Mesenchymal stem cell (in vitro differentiated cells and primary cell): ENCODE results near the gene NPAS3.

ENCODE experiments used
- DNase-seq: peaks from one replicate; pipeline ENCODE4 v3.0.0-alpha.2; 2013
- H2AFZ ChIP-seq: one replicate; pipeline ENCODE4 v1.6.1; 2013; ENCODE audit warnings: low read depth, mild to moderate bottlenecking, control low read depth, inconsistent platforms, low read length, moderate library complexity
- H2AK5ac ChIP-seq: 2 replicates; pipeline ENCODE4 v1.6.1; 2013; ENCODE audit warnings: low read length, moderate library complexity, mild to moderate bottlenecking, inconsistent platforms; ENCODE audit not compliant: severe bottlenecking
- H2BK120ac ChIP-seq: one replicate; pipeline ENCODE4 v1.6.1; 2013; ENCODE audit warnings: low read depth, mild to moderate bottlenecking, inconsistent platforms, low read length, moderate library complexity
- H2BK12ac ChIP-seq, 2 experiments: one replicate each; pipeline ENCODE4 v1.6.1; 2013; ENCODE audit warnings: inconsistent platforms in 2 of 2, low read length in 2 of 2, mild to moderate bottlenecking in 2 of 2, moderate library complexity in 2 of 2, control low read depth in 1 of 2
- H2BK15ac ChIP-seq: one replicate; pipeline ENCODE4 v1.6.1; 2013; ENCODE audit warnings: mild to moderate bottlenecking, low read depth, inconsistent platforms; ENCODE audit not compliant: poor library complexity, severe bottlenecking
- H2BK5ac ChIP-seq: 2 replicates; pipeline ENCODE4 v1.6.1; 2013; ENCODE audit warnings: low read depth, mild to moderate bottlenecking, low read length, control low read depth, inconsistent platforms; ENCODE audit not compliant: poor library complexity, severe bottlenecking
- H3K14ac ChIP-seq, 2 experiments: one replicate each; pipeline ENCODE4 v1.6.1; 2013; ENCODE audit warnings: inconsistent platforms in 2 of 2, low read length in 2 of 2, control low read depth in 1 of 2, mild to moderate bottlenecking in 1 of 2, moderate library complexity in 1 of 2
- H3K18ac ChIP-seq, 2 experiments: one replicate each; pipeline ENCODE4 v1.6.1; 2013; ENCODE audit warnings: inconsistent platforms in 2 of 2, low read length in 2 of 2, control low read depth in 1 of 2, low read depth in 1 of 2, mild to moderate bottlenecking in 1 of 2
- H3K23ac ChIP-seq, 2 experiments: one replicate each; pipeline ENCODE4 v1.6.1; 2013; ENCODE audit warnings: inconsistent platforms in 2 of 2, low read length in 2 of 2, mild to moderate bottlenecking in 2 of 2, moderate library complexity in 2 of 2, control low read depth in 1 of 2
- H3K27ac ChIP-seq: 2 replicates; pipeline ENCODE4 v1.5.1; 2013; ENCODE audit warnings: mild to moderate bottlenecking, moderate library complexity, low read length, control low read depth, inconsistent platforms; ENCODE audit not compliant: poor library complexity, severe bottlenecking
- H3K27me3 ChIP-seq, 2 experiments: 2 replicates each; pipeline versions ENCODE4 v1.6.1 to v1.7.0; 2013; ENCODE audit warnings: low read length in 2 of 2, mild to moderate bottlenecking in 2 of 2, moderate library complexity in 2 of 2, control low read depth in 1 of 2, inconsistent platforms in 1 of 2; ENCODE audit not compliant: control insufficient read depth in 1 of 2, insufficient read depth in 1 of 2
- H3K36me3 ChIP-seq, 2 experiments: 2 replicates each; pipeline versions ENCODE4 v1.6.1 to v1.7.0; 2013; ENCODE audit warnings: low read length in 2 of 2, control low read depth in 1 of 2, inconsistent platforms in 1 of 2, low read depth in 1 of 2, mild to moderate bottlenecking in 1 of 2; ENCODE audit not compliant: insufficient read depth in 2 of 2, control insufficient read depth in 1 of 2
- H3K4ac ChIP-seq, 2 experiments: one replicate each; pipeline ENCODE4 v1.6.1; 2013; ENCODE audit warnings: inconsistent platforms in 2 of 2, low read length in 2 of 2, mild to moderate bottlenecking in 2 of 2, moderate library complexity in 2 of 2, control low read depth in 1 of 2, low read depth in 1 of 2
- H3K4me1 ChIP-seq: 2 replicates; pipeline ENCODE4 v1.6.1; 2013; ENCODE audit warnings: low read depth, low read length, control low read depth; ENCODE audit not compliant: control insufficient read depth, insufficient read depth
- H3K4me2 ChIP-seq: 2 replicates; pipeline ENCODE4 v1.6.1; 2013; ENCODE audit warnings: low read length, mild to moderate bottlenecking, inconsistent platforms; ENCODE audit not compliant: poor library complexity, severe bottlenecking
- H3K4me3 ChIP-seq, 2 experiments: 2 replicates each; pipeline versions ENCODE4 v1.5.1 to v1.7.0; 2013; ENCODE audit warnings: low read length in 2 of 2, mild to moderate bottlenecking in 2 of 2, control low read depth in 1 of 2, low read depth in 1 of 2; ENCODE audit not compliant: insufficient read depth in 1 of 2
- H3K79me1 ChIP-seq: replicated peaks from 2 replicates; pipeline ENCODE4 v1.6.1; 2013; ENCODE audit warnings: mild to moderate bottlenecking, control low read depth, low read length, inconsistent platforms; ENCODE audit not compliant: poor library complexity, severe bottlenecking
- H3K9ac ChIP-seq: 2 replicates; pipeline ENCODE4 v1.7.0; 2013; ENCODE audit warnings: mild to moderate bottlenecking, low read length, moderate library complexity
- H3K9me3 ChIP-seq: 2 replicates; pipeline ENCODE4 v1.7.0; 2013; ENCODE audit warnings: mild to moderate bottlenecking, low read length; ENCODE audit not compliant: control insufficient read depth
- H4K8ac ChIP-seq: one replicate; pipeline ENCODE4 v1.6.1; 2013; ENCODE audit warnings: inconsistent platforms, mild to moderate bottlenecking, low read length, moderate library complexity
- H4K91ac ChIP-seq: one replicate; pipeline ENCODE4 v1.6.1; 2013; ENCODE audit warnings: mild to moderate bottlenecking, low read length, inconsistent platforms
- WGBS: methylation state at CpG from one replicate; pipeline ENCODE4 v1.1.7; 2013; ENCODE audit warnings: mixed read lengths; 5-methylcytosine and 5-hydroxymethylcytosine counted together

The NPAS3 gene

GRCh38 chr14:33709711-33710110 is 771.0 kb downstream of the NPAS3 start:
- no peaks in the 10 kb centered on the region for H3K4me1 ChIP-seq
- no peak overlapping the region for H4K91ac ChIP-seq
- H3K14ac ChIP-seq = no peak overlapping the region
- no peak for DNase-seq
- H3K79me1 ChIP-seq = no peaks in the 10 kb centered on the region
- no peak overlapping the region for H3K4ac ChIP-seq
- no peak overlapping the region for H3K4me3 ChIP-seq
- no peak overlapping the region for H2BK120ac ChIP-seq
- 90% methylated on average over 2 of the region's 3 CpGs for WGBS
- H3K27ac ChIP-seq = no peak overlapping the region
- no peaks in the 10 kb centered on the region for H3K9me3 ChIP-seq
- no peaks in the 10 kb centered on the region for H3K36me3 ChIP-seq
- no peak overlapping the region for H2AK5ac ChIP-seq
- H3K18ac ChIP-seq = no peak overlapping the region
- H4K8ac ChIP-seq = peak overlapping the region; percentile 36
- no peak overlapping the region for H2AFZ ChIP-seq
- no peak overlapping the region for H3K23ac ChIP-seq
- no peak overlapping the region for H2BK5ac ChIP-seq
- no peak overlapping the region for H2BK12ac ChIP-seq
- H3K9ac ChIP-seq = no peak overlapping the region
- H2BK15ac ChIP-seq = no peak overlapping the region
- H3K4me2 ChIP-seq = no peak overlapping the region
- no peaks in the 10 kb centered on the region for H3K27me3 ChIP-seq

GRCh38 chr14:33710273-33710672 is 771.6 kb downstream of the NPAS3 start:
- Histone ChIP-seq H3K4ac (no peak overlapping the region), H2BK15ac (no peak overlapping the region), H2BK120ac (no peak overlapping the region), H3K36me3 (no peaks in the 10 kb centered on the region), H2AK5ac (no peak overlapping the region), H3K4me2 (no peak overlapping the region), H3K4me1 (no peaks in the 10 kb centered on the region), H4K8ac (no peak overlapping the region), H3K9ac (no peak overlapping the region), H2BK12ac (no peak overlapping the region), H3K27me3 (no peaks in the 10 kb centered on the region), H3K4me3 (no peak overlapping the region), H3K18ac (no peak overlapping the region), H2BK5ac (no peak overlapping the region), H4K91ac (no peak overlapping the region), H3K9me3 (no peaks in the 10 kb centered on the region), H3K14ac (no peak overlapping the region), H3K27ac (no peak overlapping the region), H3K79me1 (no peaks in the 10 kb centered on the region), H2AFZ (no peak overlapping the region), H3K23ac (no peak overlapping the region)
- WGBS = 89% methylated on average over 7 of the region's 7 CpGs
- no peak for DNase-seq

GRCh38 chr14:33711194-33711593 is 772.5 kb downstream of the NPAS3 start:
- H3K4ac ChIP-seq = no peak overlapping the region
- H3K27me3 ChIP-seq = no peaks in the 10 kb centered on the region
- H3K79me1 ChIP-seq = no peaks in the 10 kb centered on the region
- H3K23ac ChIP-seq = no peak overlapping the region
- no peak overlapping the region for H3K27ac ChIP-seq
- H3K36me3 ChIP-seq = no peaks in the 10 kb centered on the region
- H2BK12ac ChIP-seq = no peak overlapping the region
- H4K91ac ChIP-seq = no peak overlapping the region
- no peak overlapping the region for H2AK5ac ChIP-seq
- DNase-seq = no peak
- no peak overlapping the region for H2AFZ ChIP-seq
- no peaks in the 10 kb centered on the region for H3K9me3 ChIP-seq
- no peaks in the 10 kb centered on the region for H3K4me1 ChIP-seq
- no peak overlapping the region for H3K9ac ChIP-seq
- H2BK5ac ChIP-seq = no peak overlapping the region
- no peak overlapping the region for H4K8ac ChIP-seq
- no peak overlapping the region for H2BK15ac ChIP-seq
- 97% methylated on average over 10 of the region's 11 CpGs for WGBS
- H3K4me3 ChIP-seq = no peak overlapping the region
- no peak overlapping the region for H2BK120ac ChIP-seq
- no peak overlapping the region for H3K14ac ChIP-seq
- no peak overlapping the region for H3K4me2 ChIP-seq
- no peak overlapping the region for H3K18ac ChIP-seq

GRCh38 chr14:33711811-33712216 is 773.1 kb downstream of the NPAS3 start:
- Histone ChIP-seq H3K9me3 (no peaks in the 10 kb centered on the region), H3K14ac (no peak overlapping the region), H3K4me2 (no peak overlapping the region), H3K36me3 (no peaks in the 10 kb centered on the region), H3K4me3 (no peak overlapping the region), H2BK12ac (no peak overlapping the region), H3K23ac (no peak overlapping the region), H3K4ac (no peak overlapping the region), H2BK5ac (no peak overlapping the region), H3K27ac (no peak overlapping the region), H2BK15ac (no peak overlapping the region), H3K4me1 (no peaks in the 10 kb centered on the region), H2BK120ac (no peak overlapping the region), H3K27me3 (no peaks in the 10 kb centered on the region), H3K79me1 (no peaks in the 10 kb centered on the region), H4K8ac (no peak overlapping the region), H4K91ac (no peak overlapping the region), H3K18ac (no peak overlapping the region), H2AK5ac (no peak overlapping the region), H2AFZ (no peak overlapping the region), H3K9ac (no peak overlapping the region)
- DNase-seq = no peak
- 70% methylated on average over 5 of the region's 5 CpGs for WGBS
